Transverse colon (tissue), 4 donors: ENCODE data around the gene HCFC1R1. TPM values are rescaled to one million over a fixed set of nuclear protein-coding genes. Genes with fewer than 3 reads are reported as not detected.

Experiments used
- DNase-seq: peaks from one replicate; pipeline ENCODE4 v3.0.0-alpha.2; 2019
- H3K27ac ChIP-seq, 4 donors: fragments of 200-600 bp; sonication (generic); 2 replicates each; pipeline ENCODE4 v1.5.1; 2016 to 2018; ENCODE audit warnings: inconsistent platforms in 4 of 4
- H3K27me3 ChIP-seq: fragments of 200-600 bp; sonication (generic); 2 replicates; pipeline ENCODE4 v1.5.1; 2017; ENCODE audit warnings: inconsistent platforms
- H3K36me3 ChIP-seq, 4 donors: fragments of 200-600 bp; sonication (generic); 2 replicates each; pipeline ENCODE4 v1.5.1; 2017 to 2019; ENCODE audit warnings: inconsistent platforms in 4 of 4
- H3K4me1 ChIP-seq, 4 donors: fragments of 200-600 bp; sonication (generic); 2 replicates each; pipeline ENCODE4 v1.5.1; 2017 to 2020; ENCODE audit warnings: inconsistent platforms in 4 of 4
- H3K4me3 ChIP-seq, 4 donors: fragments of 200-600 bp; sonication (generic); 1 replicate in 1 of 4; 2 replicates in 3 of 4; pipeline versions ENCODE4 v1.5.1 to v1.6.1; 2017 to 2019; ENCODE audit warnings: inconsistent platforms in 4 of 4
- H3K9me3 ChIP-seq, 2 donors: fragments of 200-600 bp; sonication (generic); 2 replicates each; pipeline ENCODE4 v1.5.1; 2017 to 2019; ENCODE audit warnings: inconsistent platforms in 2 of 2
- CTCF ChIP-seq, 5 experiments: fragments of 200-600 bp in 3 of 5; fragments of 450-650 bp in 2 of 5; sonication (generic) in 3 of 5; IDR thresholded peaks; 1 replicate in 2 of 5; 2 replicates in 3 of 5; pipeline ENCODE4 v1.5.1; 2016 to 2017; ENCODE audit warnings: antibody characterized with exemption in 5 of 5, inconsistent platforms in 3 of 5, mild to moderate bottlenecking in 2 of 5, moderate library complexity in 1 of 5
- EP300 ChIP-seq: sonication (generic); formaldehyde crosslinking; IDR thresholded peaks from one replicate; pipeline ENCODE4 v1.6.1; 2017; ENCODE audit warnings: antibody characterized with exemption, low read depth
- POLR2A ChIP-seq: fragments of 450-650 bp; IDR thresholded peaks from one replicate; pipeline ENCODE4 v1.6.1; 2016; ENCODE audit warnings: antibody characterized with exemption, mild to moderate bottlenecking, moderate library complexity
- POLR2AphosphoS5 ChIP-seq, 3 donors: sonication (generic); formaldehyde crosslinking; IDR thresholded peaks; one replicate each; pipeline ENCODE4 v1.6.1; 2016; ENCODE audit warnings: antibody characterized with exemption in 3 of 3
- WGBS, 2 donors: methylation state at CpG; one replicate each; pipeline ENCODE4 v1.1.5; 2018; ENCODE audit warnings: low coverage in 1 of 2; 5-methylcytosine and 5-hydroxymethylcytosine counted together
- in situ Hi-C, 4 donors: fragments of 200-750 bp; cut with MboI; loops; one replicate each; pipeline versions ENCODE4 v1.15.0 to v1.15.1; 2017; ENCODE audit warnings: low sequenced_read_pairs in 3 of 4, low pct_ligation_motif_present in 1 of 4, low pct_unique_long_range_greater_than_20kb in 1 of 4
- intact Hi-C: fragments of 100-400 bp; cut with DNase I; formaldehyde crosslinking; loops from one replicate; pipeline ENCODE4 v1.15.1; 2023; ENCODE audit warnings: low total_unique reads
- total RNA-seq, 4 donors: library from RNA; depleted of rRNA; stranded (reverse); fragments of >200 nt; gene quantifications; one replicate each; pipeline ENCODE4 v1.1.0, GENCODE V29; 2016

HCFC1R1 gene
- total RNA-seq, 4 donors from 2014 or later: 4.4 to 35.4 (median 17.5) TPM

GRCh38 chr16:2975161-2975795 lies 48.5 kb downstream of the HCFC1R1 start:
- H3K36me3 ChIP-seq: no peaks in the 10 kb centered on the region
- TF ChIP-seq EP300 (no peak), CTCF (IDR thresholded peaks at IDR 0.05) (no peak), POLR2A (no peak), POLR2AphosphoS5 (IDR thresholded peaks at IDR 0.05) (no peak)
- WGBS, 2 donors: 94% methylated on average over 25 of the region's 28 CpGs; no CpG with 5 or more reads in 1 of the 2 donors
- DNase-seq: no peak
- H3K4me1 ChIP-seq: peaks cover 5 to 25% (median 16%) of the 10 kb centered on the region in 4 donors
- H3K9me3 ChIP-seq: no peaks in the 10 kb centered on the region
- in situ Hi-C loops: no loop called here
- H3K27ac ChIP-seq: no peak overlapping the region
- no peak overlapping the region for H3K4me3 ChIP-seq
- intact Hi-C loops: no loop called here
- H3K27me3 ChIP-seq: peaks cover 8% of the 10 kb centered on the region

GRCh38 chr16:2974319-2975056 lies 49.3 kb downstream of the HCFC1R1 start:
- H3K27me3 ChIP-seq: peaks cover 5% of the 10 kb centered on the region
- H3K4me1 ChIP-seq: peaks cover 6 to 25% (median 17%) of the 10 kb centered on the region in 4 donors
- H3K36me3 ChIP-seq: no peaks in the 10 kb centered on the region
- in situ Hi-C loops (no loop called here), intact Hi-C loops (no loop called here)
- H3K27ac ChIP-seq: no peak overlapping the region
- no peak for TF ChIP-seq CTCF (IDR thresholded peaks at IDR 0.05)
- TF ChIP-seq POLR2A: no peak
- TF ChIP-seq POLR2AphosphoS5 (IDR thresholded peaks at IDR 0.05): no peak
- no peak for TF ChIP-seq EP300
- 95% methylated on average over 9 of the region's 15 CpGs; no CpG with 5 or more reads in 1 of the 2 donors for WGBS, 2 donors
- H3K9me3 ChIP-seq: no peaks in the 10 kb centered on the region
- no peak for DNase-seq
- H3K4me3 ChIP-seq: no peak overlapping the region

- no peaks in the 10 kb centered on the region for H3K9me3 ChIP-seq
- no peaks in the 10 kb centered on the region for H3K36me3 ChIP-seq
- in situ Hi-C loops (no loop called here), intact Hi-C loops (no loop called here)
- no peak for DNase-seq
- peaks cover 6 to 22% (median 17%) of the 10 kb centered on the region in 4 donors for H3K4me1 ChIP-seq
- no peak overlapping the region for H3K4me3 ChIP-seq
- peaks cover under 1% of the 10 kb centered on the region for H3K27me3 ChIP-seq
- 71% methylated on average over 9 of the region's 17 CpGs; no CpG with 5 or more reads in 1 of the 2 donors for WGBS, 2 donors
- TF ChIP-seq POLR2AphosphoS5 (IDR thresholded peaks at IDR 0.05) (no peak), EP300 (no peak), CTCF (IDR thresholded peaks at IDR 0.05) (no peak)
- H3K27ac ChIP-seq: no peak overlapping the region
Observed at GRCh38 chr16:2973605-2974318, 50.0 kb downstream of the HCFC1R1 start.

- 55% methylated on average over 5 of the region's 5 CpGs; no CpG with 5 or more reads in 1 of the 2 donors for whole genome bisulfite sequencing, 2 donors
- in situ Hi-C loops (no loop called here), intact Hi-C loops (no loop called here)
- no peak for TF ChIP-seq EP300
- no peak for TF ChIP-seq POLR2A
- TF ChIP-seq CTCF (IDR thresholded peaks at IDR 0.05): no peak
- no peak for TF ChIP-seq POLR2AphosphoS5 (IDR thresholded peaks at IDR 0.05)
- Histone ChIP-seq H3K4me1 (peaks cover 12 to 28% (median 23%) of the 10 kb centered on the region in 4 donors), H3K27me3 (peaks cover 7% of the 10 kb centered on the region), H3K9me3 (no peaks in the 10 kb centered on the region), H3K27ac (no peak overlapping the region), H3K36me3 (no peaks in the 10 kb centered on the region), H3K4me3 (no peak overlapping the region)
- DNase-seq: no peak
Observed at GRCh38 chr16:2973093-2973492, 50.6 kb downstream of the HCFC1R1 start.
